ENCODE measurements around the gene NTN4. TPM values are rescaled to one million over a fixed set of nuclear protein-coding genes. Genes with fewer than 3 reads are reported as not detected.
A peak's percentile ranks its signal among the peaks of the same experiment; 100 is the strongest.

The NTN4 gene
- total RNA-seq, 4 donors from 2014 or later: 6.7 to 25.9 (median 16.7) TPM

- H3K4me1 ChIP-seq: peaks cover 5 to 36% (median 22%) of the 10 kb centered on the region in 4 donors
- H3K27me3 ChIP-seq: no peaks in the 10 kb centered on the region
- no peak overlapping the region for H3K4me3 ChIP-seq
- WGBS, 2 donors (ENCODE audit: low coverage in 1 of 2): 23 to 57% methylated on average over 5 to 9 of the region's 9 CpGs
- in situ Hi-C loops (cut with MboI; ENCODE audit: low pct_ligation_motif_present in 1 of 4, low pct_unique_long_range_greater_than_20kb in 1 of 4, low sequenced_read_pairs in 3 of 4): no loop called here
- H3K9me3 ChIP-seq: no peaks in the 10 kb centered on the region
- peak overlapping the region; percentile 70 to 81 (median 76) for H3K27ac ChIP-seq
- intact Hi-C loops (cut with DNase I; ENCODE audit: low total_unique reads): no loop called here
- peak in 2 of 3 donors; percentile 74 to 82 for TF ChIP-seq POLR2AphosphoS5 (IDR thresholded peaks at IDR 0.05)
- no peak for TF ChIP-seq EP300 (IDR thresholded peaks at IDR 0.05; ENCODE audit: low read depth)
- no peak for TF ChIP-seq POLR2A (IDR thresholded peaks at IDR 0.05)
- peak; percentile 80 for DNase-seq
- no peaks in the 10 kb centered on the region for H3K36me3 ChIP-seq
Observed at GRCh38 chr12:95634622-95635621, 155.6 kb downstream of the NTN4 start.

GRCh38 chr12:95633732-95634465 lies 156.7 kb downstream of the NTN4 start:
- DNase-seq: peak; percentile 28
- Histone ChIP-seq H3K4me1 (peaks cover 5 to 36% (median 22%) of the 10 kb centered on the region in 4 donors), H3K36me3 (no peaks in the 10 kb centered on the region), H3K9me3 (no peaks in the 10 kb centered on the region), H3K27me3 (no peaks in the 10 kb centered on the region), H3K27ac (peak overlapping the region; percentile 69 to 81 (median 74)), H3K4me3 (no peak overlapping the region)
- in situ Hi-C loops (cut with MboI; ENCODE audit: low pct_ligation_motif_present in 1 of 4, low pct_unique_long_range_greater_than_20kb in 1 of 4, low sequenced_read_pairs in 3 of 4): no loop called here
- TF ChIP-seq CTCF (IDR thresholded peaks at IDR 0.05): no peak
- TF ChIP-seq POLR2A (IDR thresholded peaks at IDR 0.05): no peak
- no peak for TF ChIP-seq POLR2AphosphoS5 (IDR thresholded peaks at IDR 0.05)
- TF ChIP-seq EP300 (IDR thresholded peaks at IDR 0.05; ENCODE audit: low read depth): no peak
- 23 to 32% methylated on average over 5 of the region's 5 CpGs for WGBS, 2 donors (ENCODE audit: low coverage in 1 of 2)
- intact Hi-C loops (cut with DNase I; ENCODE audit: low total_unique reads): no loop called here

- H3K4me3 ChIP-seq: no peak overlapping the region
Observed at GRCh38 chr12:95633049-95633731, 157.4 kb downstream of the NTN4 start.

GRCh38 chr12:95630496-95630895 lies 160.1 kb downstream of the NTN4 start:
- WGBS, 2 donors (ENCODE audit: low coverage in 1 of 2): 77 to 86% methylated on average over 4 to 5 of the region's 5 CpGs
- in situ Hi-C loops (cut with MboI; ENCODE audit: low pct_ligation_motif_present in 1 of 4, low pct_unique_long_range_greater_than_20kb in 1 of 4, low sequenced_read_pairs in 3 of 4) (no loop called here), intact Hi-C loops (cut with DNase I; ENCODE audit: low total_unique reads) (no loop called here)
- Histone ChIP-seq H3K27ac (no peak overlapping the region), H3K4me1 (peaks cover 5 to 35% (median 20%) of the 10 kb centered on the region in 4 donors), H3K36me3 (no peaks in the 10 kb centered on the region), H3K27me3 (no peaks in the 10 kb centered on the region), H3K9me3 (no peaks in the 10 kb centered on the region), H3K4me3 (no peak overlapping the region)
- DNase-seq: no peak
- TF ChIP-seq EP300 (IDR thresholded peaks at IDR 0.05; ENCODE audit: low read depth) (no peak), POLR2AphosphoS5 (IDR thresholded peaks at IDR 0.05) (no peak), CTCF (IDR thresholded peaks at IDR 0.05) (no peak), POLR2A (IDR thresholded peaks at IDR 0.05) (no peak)

More at GRCh38 chr12:95633049-95633731, 157.4 kb downstream of the NTN4 start:
- peak; percentile 81 for DNase-seq
- Histone ChIP-seq H3K27ac (peak overlapping the region; percentile 69 to 81 (median 74)), H3K4me1 (peaks cover 5 to 36% (median 22%) of the 10 kb centered on the region in 4 donors), H3K36me3 (no peaks in the 10 kb centered on the region), H3K9me3 (no peaks in the 10 kb centered on the region), H3K27me3 (no peaks in the 10 kb centered on the region)
- intact Hi-C loops (cut with DNase I; ENCODE audit: low total_unique reads) (no loop called here), in situ Hi-C loops (cut with MboI; ENCODE audit: low pct_ligation_motif_present in 1 of 4, low pct_unique_long_range_greater_than_20kb in 1 of 4, low sequenced_read_pairs in 3 of 4) (no loop called here)
- peak in 1 of 3 donors; percentile 8 for TF ChIP-seq POLR2AphosphoS5 (IDR thresholded peaks at IDR 0.05)
- TF ChIP-seq EP300 (IDR thresholded peaks at IDR 0.05; ENCODE audit: low read depth): no peak
- 48 to 62% methylated on average over 7 to 9 of the region's 9 CpGs for WGBS, 2 donors (ENCODE audit: low coverage in 1 of 2)
